GM12875 (cell line): ENCODE data around the gene ENOSF1.
A peak's percentile ranks its signal among the peaks of the same experiment; 100 is the strongest.

ENCODE experiments used
- H3K4me3 ChIP-seq: one replicate; pipeline ENCODE4 v1.5.1; 2011; ENCODE audit warnings: low read depth, low read length, control low read depth
- TF ChIP-seq, protein P1 (sequence below): IDR thresholded peaks from 2 replicates; pipeline ENCODE4 v1.5.1; 2011; ENCODE audit warnings: low read depth, mild to moderate bottlenecking, control low read depth, inconsistent platforms, low read length, moderate library complexity, borderline replicate concordance; ENCODE audit not compliant: insufficient read depth

ENOSF1 gene

DNA sequence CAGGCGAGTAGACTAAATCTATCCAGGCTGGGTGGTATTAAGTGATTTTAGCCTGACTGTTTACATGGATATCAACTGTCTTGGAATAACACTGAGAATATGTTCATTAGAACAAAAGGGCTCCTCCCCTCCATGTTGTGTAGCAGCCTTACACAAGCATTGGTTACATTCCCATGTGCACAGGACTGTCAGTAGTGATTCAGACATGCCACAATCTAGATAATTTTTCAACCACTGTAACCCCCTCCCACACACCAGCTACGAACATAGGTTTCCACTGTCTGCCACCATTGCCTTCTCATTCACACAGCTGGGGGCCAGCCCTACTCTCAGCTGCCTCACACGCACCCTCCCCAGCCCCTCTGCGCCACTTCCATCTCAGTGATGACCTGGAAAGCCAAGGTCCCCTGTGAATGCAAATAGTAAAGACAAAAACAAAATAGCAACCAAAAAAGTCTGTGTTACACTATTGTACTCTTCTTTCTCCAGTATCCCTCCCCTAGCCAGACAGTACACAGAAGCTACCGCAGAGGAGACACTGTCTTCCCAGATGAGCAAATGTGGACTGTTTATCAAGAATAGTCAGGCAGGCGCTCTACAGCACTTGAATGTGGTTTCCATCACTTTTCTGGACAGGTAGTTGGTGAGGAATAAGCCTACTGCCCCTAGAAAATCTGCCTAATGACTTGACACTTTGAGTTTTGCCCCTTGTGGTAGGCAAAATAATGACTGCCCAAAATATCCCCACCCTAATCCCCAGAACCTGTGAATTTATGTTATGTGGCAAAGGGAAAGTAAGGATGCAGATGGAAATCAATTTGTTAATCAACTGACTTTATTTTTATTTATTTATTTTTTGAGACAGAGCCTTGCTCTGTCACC, 82.9 kb downstream of the ENOSF1 start:
- H3K4me3 ChIP-seq = no peak overlapping the region
- TF ChIP-seq, protein P1, sequence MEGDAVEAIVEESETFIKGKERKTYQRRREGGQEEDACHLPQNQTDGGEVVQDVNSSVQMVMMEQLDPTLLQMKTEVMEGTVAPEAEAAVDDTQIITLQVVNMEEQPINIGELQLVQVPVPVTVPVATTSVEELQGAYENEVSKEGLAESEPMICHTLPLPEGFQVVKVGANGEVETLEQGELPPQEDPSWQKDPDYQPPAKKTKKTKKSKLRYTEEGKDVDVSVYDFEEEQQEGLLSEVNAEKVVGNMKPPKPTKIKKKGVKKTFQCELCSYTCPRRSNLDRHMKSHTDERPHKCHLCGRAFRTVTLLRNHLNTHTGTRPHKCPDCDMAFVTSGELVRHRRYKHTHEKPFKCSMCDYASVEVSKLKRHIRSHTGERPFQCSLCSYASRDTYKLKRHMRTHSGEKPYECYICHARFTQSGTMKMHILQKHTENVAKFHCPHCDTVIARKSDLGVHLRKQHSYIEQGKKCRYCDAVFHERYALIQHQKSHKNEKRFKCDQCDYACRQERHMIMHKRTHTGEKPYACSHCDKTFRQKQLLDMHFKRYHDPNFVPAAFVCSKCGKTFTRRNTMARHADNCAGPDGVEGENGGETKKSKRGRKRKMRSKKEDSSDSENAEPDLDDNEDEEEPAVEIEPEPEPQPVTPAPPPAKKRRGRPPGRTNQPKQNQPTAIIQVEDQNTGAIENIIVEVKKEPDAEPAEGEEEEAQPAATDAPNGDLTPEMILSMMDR = peak; percentile 27; the same call in 1 of the 2 replicates

DNA sequence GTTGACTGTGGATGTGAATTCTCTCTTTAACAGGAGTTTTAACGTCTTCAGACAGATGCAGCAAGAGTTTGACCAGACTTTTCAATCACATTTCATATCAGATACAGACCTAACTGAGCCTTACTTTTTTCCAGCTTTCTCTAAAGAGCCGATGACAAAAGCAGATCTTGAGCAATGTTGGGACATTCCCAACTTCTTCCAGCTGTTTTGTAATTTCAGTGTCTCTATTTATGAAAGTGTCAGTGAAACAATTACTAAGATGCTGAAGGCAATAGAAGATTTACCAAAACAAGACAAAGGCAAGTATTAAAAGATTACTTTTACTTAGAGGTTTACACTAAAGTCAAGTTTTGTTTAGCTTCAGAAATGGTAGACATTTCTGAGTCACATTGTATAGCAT, 85.2 kb downstream of the ENOSF1 start:
- no peak overlapping the region for H3K4me3 ChIP-seq

DNA sequence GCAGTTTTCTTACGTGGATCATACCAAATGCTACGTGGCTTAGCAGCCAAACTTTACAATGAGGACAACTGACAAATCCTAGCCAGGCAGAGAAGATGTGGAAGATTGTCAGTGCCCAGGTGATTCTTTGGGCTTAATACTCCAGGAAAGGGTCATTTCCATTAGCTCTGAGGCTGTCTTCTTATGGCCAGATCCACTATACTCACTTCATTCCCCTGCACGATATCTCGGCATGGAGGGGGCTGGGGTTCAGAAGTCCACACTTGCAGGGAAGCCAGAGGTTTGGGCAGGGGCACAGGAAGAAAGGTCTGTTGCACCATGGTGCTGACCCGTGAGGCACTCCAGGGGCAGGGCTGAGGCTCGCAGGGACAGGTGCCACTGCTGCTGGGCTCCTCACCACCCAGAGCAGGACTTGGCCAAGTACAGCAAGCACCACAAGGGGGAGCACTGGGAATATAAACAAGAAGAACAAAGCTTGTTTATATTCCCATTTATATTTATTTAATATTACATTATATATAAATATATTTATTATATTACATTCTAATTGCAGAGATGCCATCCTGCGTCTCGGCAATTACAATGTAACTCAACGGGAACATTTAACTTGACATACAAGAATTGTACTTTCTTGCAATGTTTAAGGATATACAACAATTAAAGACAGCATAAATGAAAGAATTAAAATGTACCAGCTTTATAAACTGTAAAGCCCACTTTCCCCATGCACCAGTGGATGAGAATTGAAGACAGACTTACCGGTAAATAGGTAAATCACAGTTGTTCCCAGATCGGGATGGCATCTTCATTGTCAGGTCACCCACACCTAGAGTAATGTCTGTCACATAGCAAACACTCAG, 88.4 kb downstream of the ENOSF1 start:
- TF ChIP-seq, protein P1 = peak; percentile 54; the same call in 1 of the 2 replicates
- no peak overlapping the region for H3K4me3 ChIP-seq

More for the DNA sequence above, 85.2 kb downstream of the ENOSF1 start:
- TF ChIP-seq, protein P1 = no peak

DNA sequence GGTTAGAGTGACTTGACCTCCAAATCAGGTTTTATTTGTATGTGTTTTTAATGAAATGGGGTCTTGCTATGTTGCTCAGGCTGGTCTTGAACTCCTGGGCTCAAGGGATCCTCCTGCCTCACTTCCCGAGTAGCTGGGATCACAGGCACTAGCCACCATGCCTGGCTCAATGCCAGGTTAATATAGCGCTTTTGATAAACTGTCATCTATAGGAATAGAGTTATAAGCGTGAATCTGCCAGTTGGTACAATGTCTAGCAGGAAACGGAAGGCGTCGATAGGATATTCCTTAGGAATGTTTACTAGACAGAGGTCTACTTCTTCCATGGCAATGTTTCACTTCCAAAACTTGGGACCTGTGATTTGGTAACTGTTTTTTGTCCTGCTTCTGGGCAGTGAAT, 90.1 kb downstream of the ENOSF1 start:
- TF ChIP-seq, protein P1 = no peak
- H3K4me3 ChIP-seq = no peak overlapping the region

DNA sequence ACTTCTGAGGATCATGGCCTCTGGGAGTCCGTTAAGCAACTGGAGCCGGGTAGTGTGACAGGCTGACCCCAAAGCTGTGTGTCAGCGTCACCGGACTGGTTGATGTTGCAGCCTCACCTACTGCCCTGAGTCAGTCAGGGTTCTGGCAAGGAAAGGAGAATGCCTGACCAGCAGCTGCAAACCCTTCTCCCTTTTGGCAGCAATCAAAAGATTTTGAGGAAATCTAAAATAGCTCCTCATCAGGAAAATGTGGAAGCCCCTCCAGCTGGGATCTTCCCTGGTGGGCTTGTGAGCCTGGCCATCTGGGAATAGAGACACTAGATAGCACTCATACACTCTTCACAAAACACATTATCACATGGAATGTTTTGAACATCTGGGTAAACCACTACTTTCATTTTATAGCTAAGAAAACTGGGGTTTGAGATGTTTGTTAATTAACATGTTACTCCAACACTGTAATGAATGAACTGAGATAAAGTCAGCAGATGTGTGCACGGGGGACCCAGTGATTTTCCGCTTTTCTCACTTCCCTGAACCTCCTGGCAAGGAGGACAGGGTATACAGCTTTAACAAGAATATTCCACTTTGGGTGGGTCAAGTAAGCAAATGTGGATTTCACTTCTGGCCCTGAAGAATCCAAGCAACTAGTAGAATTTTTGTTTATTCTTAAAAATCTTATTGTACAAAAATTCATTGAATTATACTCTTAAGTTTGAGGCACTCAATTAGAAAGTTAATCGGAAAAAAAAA, 91.0 kb downstream of the ENOSF1 start:
- no peak overlapping the region for H3K4me3 ChIP-seq
- TF ChIP-seq, protein P1 = no peak
